ENCODE results near the gene PEAK1.

DNA sequence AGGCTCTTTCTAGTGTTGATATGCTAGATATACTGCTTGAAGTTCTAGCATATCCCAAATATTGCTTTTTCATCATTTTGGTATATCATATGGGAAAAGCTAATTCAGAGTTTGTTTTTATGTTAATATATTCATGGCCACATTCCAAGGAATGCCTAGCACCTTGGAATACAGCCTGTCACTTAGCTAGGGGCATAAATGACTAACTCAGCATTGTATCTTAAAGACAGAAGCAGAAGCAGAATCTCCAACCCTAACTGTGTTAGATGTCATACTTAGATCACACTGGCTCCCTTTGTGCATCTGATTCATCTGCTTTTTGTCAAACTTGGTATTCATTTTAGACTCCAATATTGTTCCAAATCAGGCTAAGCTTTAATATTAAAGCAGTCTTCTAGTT lies 218.2 kb downstream of the PEAK1 start:
- TF ChIP-seq, protein P1, sequence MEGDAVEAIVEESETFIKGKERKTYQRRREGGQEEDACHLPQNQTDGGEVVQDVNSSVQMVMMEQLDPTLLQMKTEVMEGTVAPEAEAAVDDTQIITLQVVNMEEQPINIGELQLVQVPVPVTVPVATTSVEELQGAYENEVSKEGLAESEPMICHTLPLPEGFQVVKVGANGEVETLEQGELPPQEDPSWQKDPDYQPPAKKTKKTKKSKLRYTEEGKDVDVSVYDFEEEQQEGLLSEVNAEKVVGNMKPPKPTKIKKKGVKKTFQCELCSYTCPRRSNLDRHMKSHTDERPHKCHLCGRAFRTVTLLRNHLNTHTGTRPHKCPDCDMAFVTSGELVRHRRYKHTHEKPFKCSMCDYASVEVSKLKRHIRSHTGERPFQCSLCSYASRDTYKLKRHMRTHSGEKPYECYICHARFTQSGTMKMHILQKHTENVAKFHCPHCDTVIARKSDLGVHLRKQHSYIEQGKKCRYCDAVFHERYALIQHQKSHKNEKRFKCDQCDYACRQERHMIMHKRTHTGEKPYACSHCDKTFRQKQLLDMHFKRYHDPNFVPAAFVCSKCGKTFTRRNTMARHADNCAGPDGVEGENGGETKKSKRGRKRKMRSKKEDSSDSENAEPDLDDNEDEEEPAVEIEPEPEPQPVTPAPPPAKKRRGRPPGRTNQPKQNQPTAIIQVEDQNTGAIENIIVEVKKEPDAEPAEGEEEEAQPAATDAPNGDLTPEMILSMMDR (IDR thresholded peaks at IDR 0.05) = no peak
- no peak for TF ChIP-seq POLR2A (IDR thresholded peaks at IDR 0.05; ENCODE audit: low read depth)
- TF ChIP-seq EP300 (IDR thresholded peaks at IDR 0.05) = no peak
